AG09309 (cell line): ENCODE data around the gene CSTF2T.

Experiments
- DNase-seq: peaks from one replicate; pipeline ENCODE4 v3.0.0-alpha.2; 2010; ENCODE audit warnings: low read depth
- H3K4me3 ChIP-seq: 2 replicates; pipeline ENCODE4 v1.5.1; 2011; ENCODE audit warnings: mild to moderate bottlenecking, low read depth, low read length, moderate library complexity; ENCODE audit not compliant: control insufficient read depth
- CTCF ChIP-seq: IDR thresholded peaks from 2 replicates; pipeline ENCODE4 v1.5.1; 2011; ENCODE audit warnings: mild to moderate bottlenecking, low read depth, low read length, inconsistent platforms; ENCODE audit not compliant: insufficient read depth, control insufficient read depth; ENCODE audit errors: missing control alignments

CSTF2T gene

GRCh38 chr10:51687296-51687695 lies 12.1 kb downstream of the CSTF2T start:
- H3K4me3 ChIP-seq = no peak overlapping the region
- no peak for DNase-seq
- no peak for TF ChIP-seq CTCF

DNA sequence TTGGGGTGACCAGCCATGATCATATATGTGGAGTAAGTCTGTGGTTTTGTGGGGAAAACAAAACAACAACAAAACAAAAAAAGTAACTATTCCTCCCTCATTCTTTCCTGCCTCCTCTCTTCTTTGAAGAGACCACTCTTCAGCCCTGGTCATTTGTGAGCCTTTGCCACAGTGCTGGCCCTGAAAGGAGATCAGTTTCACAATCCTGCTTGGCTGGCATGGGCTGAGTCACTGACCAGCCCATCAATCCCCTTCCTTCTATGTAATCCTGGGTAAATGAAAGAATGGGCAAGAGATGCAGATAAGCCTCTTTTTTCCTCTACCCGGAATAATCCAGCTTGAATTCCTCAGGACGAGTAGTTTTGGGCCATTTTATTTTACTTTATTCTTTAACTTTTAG lies 13.6 kb downstream of the CSTF2T start:
- TF ChIP-seq CTCF = no peak
- no peak for DNase-seq
- H3K4me3 ChIP-seq = no peak overlapping the region

- no peak for DNase-seq
- TF ChIP-seq CTCF = no peak
- no peak overlapping the region for H3K4me3 ChIP-seq
Observed at GRCh38 chr10:51683031-51683691, 16.2 kb downstream of the CSTF2T start.

GRCh38 chr10:51679841-51680240 lies 19.6 kb downstream of the CSTF2T start:
- no peak overlapping the region for H3K4me3 ChIP-seq
- TF ChIP-seq CTCF = no peak
- no peak for DNase-seq

DNA sequence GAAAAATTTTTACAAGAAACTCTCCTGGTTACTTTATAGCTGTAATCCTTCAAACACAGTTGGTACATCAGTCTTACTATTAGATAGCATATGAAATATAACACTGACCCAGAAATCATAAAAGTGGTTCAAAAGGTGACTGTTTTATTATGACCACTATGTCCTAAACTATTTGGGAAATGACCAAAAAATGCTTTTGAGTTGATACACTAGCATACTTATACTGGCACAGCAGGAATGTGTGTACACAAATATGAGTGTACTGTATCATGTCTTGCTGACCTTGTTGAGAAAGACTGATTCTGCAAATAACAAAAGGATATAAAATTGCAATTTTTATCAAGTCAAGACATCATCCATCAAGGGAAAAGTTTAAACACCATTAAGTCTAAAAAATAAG lies 24.3 kb downstream of the CSTF2T start:
- no peak overlapping the region for H3K4me3 ChIP-seq
- peak; percentile 29 for DNase-seq
- no peak for TF ChIP-seq CTCF

GRCh38 chr10:51672039-51672535 lies 27.3 kb downstream of the CSTF2T start:
- no peak for TF ChIP-seq CTCF
- H3K4me3 ChIP-seq = no peak overlapping the region
- DNase-seq = no peak
